Stimulated activated naive CD4-positive, alpha-beta T cell treated with Interleukin-2 at 50 U/mL for 16 hours (primary cell): ENCODE measurements around the gene NPC2.

Source experiments
- DNase-seq: peaks from one replicate; lab custom pipeline; 2025; lab: John Stamatoyannopoulos, UW

Gene NPC2

GRCh38 chr14:74503291-74503937 lies 10.3 kb upstream of the NPC2 start:
- no peak for DNase-seq

GRCh38 chr14:74502236-74503019 lies 9.3 kb upstream of the NPC2 start:
- no peak for DNase-seq

- no peak for DNase-seq
Measured at GRCh38 chr14:74501691-74502090, 8.6 kb upstream of the NPC2 start.

GRCh38 chr14:74501135-74501614 lies 8.1 kb upstream of the NPC2 start:
- no peak for DNase-seq

- no peak for DNase-seq
Measured at GRCh38 chr14:74500417-74501134, 7.5 kb upstream of the NPC2 start.

GRCh38 chr14:74495356-74495755 lies 2.3 kb upstream of the NPC2 start:
- no peak for DNase-seq

GRCh38 chr14:74493343-74494261 lies 497 bp upstream of the NPC2 start, which contains the start of gene ISCA2:
ISCA2 (plus strand) TSS chr14:74493765; CDS start chr14:74493775, 10 bp downstream.
- DNase-seq, result peak; percentile 100

- no peak for DNase-seq
Measured at GRCh38 chr14:74491956-74492775, 939 bp downstream of the NPC2 start.

GRCh38 chr14:74490486-74490885 lies 2.6 kb downstream of the NPC2 start:
- DNase-seq, result no peak

- DNase-seq, result no peak
Measured at GRCh38 chr14:74488786-74489397, 4.2 kb downstream of the NPC2 start.

GRCh38 chr14:74486164-74486563 lies 6.9 kb downstream of the NPC2 start:
- no peak for DNase-seq

GRCh38 chr14:74483321-74483720 lies 9.8 kb downstream of the NPC2 start:
- DNase-seq, result no peak

- no peak for DNase-seq
Measured at GRCh38 chr14:74482571-74482970, 10.5 kb downstream of the NPC2 start.

GRCh38 chr14:74480046-74480445 lies 13.1 kb downstream of the NPC2 start:
- DNase-seq, result no peak

- DNase-seq, result no peak
Measured at GRCh38 chr14:74478996-74479635, 14.0 kb downstream of the NPC2 start.

- DNase-seq, result no peak
Measured at GRCh38 chr14:74476607-74477006, 16.5 kb downstream of the NPC2 start.

GRCh38 chr14:74476107-74476506 lies 17.0 kb downstream of the NPC2 start:
- no peak for DNase-seq

- no peak for DNase-seq
Measured at GRCh38 chr14:74475678-74476077, 17.4 kb downstream of the NPC2 start.

- no peak for DNase-seq
Measured at GRCh38 chr14:74474376-74474775, 18.7 kb downstream of the NPC2 start.

- no peak for DNase-seq
Measured at GRCh38 chr14:74472601-74473000, 20.5 kb downstream of the NPC2 start.
